Large intestine (tissue), 3 donors: Measurements from ENCODE around the gene FAM170B. TPM values are rescaled to one million over a fixed set of nuclear protein-coding genes. Genes with fewer than 3 reads are reported as not detected.

ENCODE experiments used
- DNase-seq, 2 donors: peaks; one replicate each; pipeline versions ENCODE4 v3.0.0 to v3.0.0-alpha.2; 2013
- H3K27ac ChIP-seq: one replicate; pipeline ENCODE4 v1.5.1; 2013; ENCODE audit warnings: low read length
- H3K27me3 ChIP-seq: 2 replicates; pipeline ENCODE4 v1.6.1; 2013; ENCODE audit warnings: low read length; ENCODE audit not compliant: control insufficient read depth, insufficient read depth
- H3K36me3 ChIP-seq: 2 replicates; pipeline ENCODE4 v1.6.1; 2013; ENCODE audit warnings: low read length; ENCODE audit not compliant: control insufficient read depth, insufficient read depth
- H3K4me1 ChIP-seq: one replicate; pipeline ENCODE4 v1.6.1; 2013; ENCODE audit warnings: low read length; ENCODE audit not compliant: control insufficient read depth, insufficient read depth
- H3K4me3 ChIP-seq: one replicate; pipeline ENCODE4 v1.5.1; 2013; ENCODE audit warnings: low read length
- H3K9me3 ChIP-seq: one replicate; pipeline ENCODE4 v1.6.1; 2013; ENCODE audit warnings: mild to moderate bottlenecking, low read depth, low read length, moderate library complexity; ENCODE audit not compliant: control insufficient read depth
- WGBS: methylation state at CpG from one replicate; pipeline ENCODE4 v1.1.5; 2013; ENCODE audit warnings: low lambda C conversion rate; ENCODE audit not compliant: insufficient coverage; 5-methylcytosine and 5-hydroxymethylcytosine counted together
- polyA plus RNA-seq: library from polyadenylated mRNA; unstranded; fragments of 120-200 nt; gene quantifications from one replicate; pipeline ENCODE4 v1.2.1, GENCODE V29; 2013

FAM170B gene
- polyA plus RNA-seq, 1 donor = not detected

DNA sequence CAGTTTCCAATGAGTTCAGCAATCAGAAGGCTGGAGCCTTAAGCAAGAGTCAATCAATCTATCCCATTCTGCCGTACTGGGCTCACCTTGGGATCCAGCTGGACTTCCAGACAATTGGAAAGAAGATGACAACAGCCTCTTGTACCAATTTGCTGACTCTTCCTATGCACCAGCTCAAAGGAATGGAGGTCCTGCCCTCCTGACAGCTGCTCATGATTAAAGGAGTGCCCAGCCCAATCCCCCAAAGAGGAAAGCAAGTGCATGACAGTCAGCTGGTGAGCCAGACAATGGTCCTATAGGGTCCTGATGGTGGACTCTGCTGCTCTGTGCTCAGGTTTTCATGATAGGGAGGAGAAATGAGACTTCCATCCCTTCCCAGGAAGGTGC, 43.6 kb downstream of the FAM170B start:
- no peak overlapping the region for H3K4me3 ChIP-seq
- H3K9me3 ChIP-seq = peaks cover 5% of the 10 kb centered on the region
- no CpG with 5 or more reads among the region's 1 CpG for WGBS
- no peaks in the 10 kb centered on the region for H3K4me1 ChIP-seq
- H3K36me3 ChIP-seq = no peaks in the 10 kb centered on the region
- H3K27me3 ChIP-seq = no peaks in the 10 kb centered on the region
- DNase-seq = no peak
- H3K27ac ChIP-seq = no peak overlapping the region

DNA sequence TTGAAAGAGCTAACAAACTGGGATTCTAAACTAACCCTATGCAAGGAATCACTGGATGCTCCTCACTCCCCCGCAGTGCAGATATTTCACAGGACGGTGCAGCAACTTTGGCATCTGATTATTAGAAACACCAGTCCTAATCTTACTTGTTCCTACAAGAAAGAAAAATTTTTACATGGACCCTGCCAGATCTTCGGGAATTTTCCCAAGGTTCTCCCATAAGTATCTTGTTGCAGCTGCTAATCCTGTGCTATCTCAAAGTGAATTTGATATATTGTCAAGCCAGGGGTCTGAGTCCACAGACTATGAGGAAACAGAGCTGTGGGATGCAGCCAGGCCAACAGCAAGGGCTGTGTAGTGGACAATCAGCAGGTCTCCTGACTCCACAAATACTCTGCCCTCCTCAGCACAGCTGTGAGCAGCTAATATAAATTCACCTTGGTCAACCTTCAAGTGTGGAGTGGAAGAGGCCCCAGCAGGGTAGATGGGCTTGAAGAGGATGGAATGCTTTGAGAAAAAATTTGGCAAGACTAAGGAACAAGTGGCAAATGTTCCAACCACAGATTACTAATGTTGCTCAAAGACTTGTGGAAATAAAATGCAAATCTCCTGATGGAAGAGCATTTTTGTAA, 44.1 kb downstream of the FAM170B start:
- WGBS = no CpG with 5 or more reads among the region's 3 CpGs
- no peak for DNase-seq
- H3K4me1 ChIP-seq = no peaks in the 10 kb centered on the region
- H3K36me3 ChIP-seq = peaks cover 4% of the 10 kb centered on the region
- no peak overlapping the region for H3K27ac ChIP-seq
- H3K27me3 ChIP-seq = no peaks in the 10 kb centered on the region
- H3K9me3 ChIP-seq = peaks cover 5% of the 10 kb centered on the region
- no peak overlapping the region for H3K4me3 ChIP-seq

DNA sequence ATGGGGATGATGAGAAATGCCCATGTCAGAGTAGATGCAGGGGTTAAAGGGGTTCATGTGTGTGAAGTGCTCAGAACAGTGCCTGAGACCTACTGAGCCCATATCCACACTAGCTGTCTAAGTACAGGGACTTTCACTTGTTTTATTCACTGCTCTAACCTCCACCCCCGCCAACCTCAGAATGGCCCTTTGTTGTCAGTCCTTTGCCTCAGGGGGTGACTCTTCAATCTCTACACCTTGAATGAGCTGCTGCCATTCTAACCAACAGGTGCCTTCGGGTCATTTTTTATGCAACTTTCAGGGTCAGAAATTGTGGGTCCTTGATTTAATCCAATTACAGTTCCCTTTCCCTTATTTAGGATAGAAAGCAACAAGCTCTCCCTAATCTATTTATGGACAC, 44.7 kb downstream of the FAM170B start:
- Histone ChIP-seq H3K4me3 (no peak overlapping the region), H3K36me3 (peaks cover 6% of the 10 kb centered on the region), H3K9me3 (peaks cover 5% of the 10 kb centered on the region), H3K4me1 (no peaks in the 10 kb centered on the region), H3K27ac (no peak overlapping the region), H3K27me3 (no peaks in the 10 kb centered on the region)
- 100% methylated on average over 1 of the region's 2 CpGs for WGBS
- DNase-seq = no peak

DNA sequence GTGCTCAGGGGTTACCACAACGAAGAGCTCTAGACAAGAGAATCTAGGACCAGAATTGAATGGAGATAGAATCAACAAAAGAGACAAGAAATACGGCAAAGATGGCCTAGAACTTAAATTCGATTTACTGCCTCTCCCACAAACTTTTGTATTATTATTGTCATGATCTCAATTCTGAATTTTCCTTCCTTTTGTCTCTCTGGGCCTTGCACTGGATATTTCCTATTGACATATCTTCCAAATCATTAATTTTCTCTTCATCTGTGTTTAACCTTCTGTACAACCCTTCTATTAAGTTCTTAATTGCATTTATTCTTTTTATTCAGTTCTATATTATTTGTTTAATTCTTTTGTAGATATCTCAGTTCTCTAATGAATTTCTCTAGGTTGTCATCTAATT, 46.9 kb downstream of the FAM170B start:
- WGBS = 100% methylated on average over 2 of the region's 3 CpGs
- no peak overlapping the region for H3K4me3 ChIP-seq
- H3K36me3 ChIP-seq = peaks cover 6% of the 10 kb centered on the region
- no peaks in the 10 kb centered on the region for H3K4me1 ChIP-seq
- H3K27ac ChIP-seq = no peak overlapping the region
- no peak for DNase-seq
- no peaks in the 10 kb centered on the region for H3K27me3 ChIP-seq
- H3K9me3 ChIP-seq = peaks cover 5% of the 10 kb centered on the region

DNA sequence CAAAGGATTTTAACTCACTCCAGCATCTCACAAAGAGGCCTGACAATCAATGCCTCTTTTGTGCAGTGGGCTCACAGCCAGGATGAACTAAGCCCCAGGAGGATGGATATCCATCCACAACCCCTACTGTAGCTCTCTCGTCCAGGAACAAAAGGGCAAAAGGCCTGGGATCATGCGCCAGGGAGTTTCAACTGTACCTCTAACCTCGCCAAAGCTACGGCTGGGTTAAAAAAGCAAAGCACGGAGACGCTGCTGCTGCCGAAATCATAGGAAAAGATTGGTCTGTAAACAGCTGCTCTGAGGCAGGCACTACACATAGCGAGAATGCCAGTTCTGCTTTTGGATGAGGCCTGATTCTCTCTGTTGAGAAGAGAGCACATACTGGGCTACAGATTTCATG, 50.6 kb downstream of the FAM170B start:
- Histone ChIP-seq H3K27ac (no peak overlapping the region), H3K9me3 (peaks cover 5% of the 10 kb centered on the region), H3K4me3 (no peak overlapping the region), H3K4me1 (peaks cover 20% of the 10 kb centered on the region), H3K27me3 (no peaks in the 10 kb centered on the region), H3K36me3 (peaks cover 6% of the 10 kb centered on the region)
- WGBS = no CpG with 5 or more reads among the region's 8 CpGs
- no peak for DNase-seq

DNA sequence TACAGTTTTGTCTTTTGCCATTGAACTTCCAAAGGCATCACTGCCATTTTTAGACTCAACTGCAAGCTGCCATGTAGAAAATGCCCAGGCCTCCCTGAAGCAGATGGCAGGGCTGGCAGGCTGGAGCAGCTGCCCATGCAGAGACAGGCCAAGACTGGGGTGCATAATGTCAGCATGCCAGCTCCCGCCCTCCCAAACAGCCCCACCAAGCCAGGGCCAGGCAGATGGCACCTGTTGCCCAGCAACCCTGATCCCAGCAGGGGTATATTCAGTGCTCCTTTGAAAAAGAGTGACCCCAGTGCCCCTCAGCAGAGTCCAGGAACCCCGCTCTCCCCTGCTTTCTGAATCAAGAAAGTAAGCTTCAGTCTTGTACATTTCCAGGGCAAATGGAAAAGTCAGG, 51.1 kb downstream of the FAM170B start:
- no peak for DNase-seq
- no CpG with 5 or more reads among the region's 2 CpGs for WGBS
- H3K27me3 ChIP-seq = no peaks in the 10 kb centered on the region
- peaks cover 6% of the 10 kb centered on the region for H3K36me3 ChIP-seq
- no peak overlapping the region for H3K4me3 ChIP-seq
- peaks cover 20% of the 10 kb centered on the region for H3K4me1 ChIP-seq
- peaks cover 5% of the 10 kb centered on the region for H3K9me3 ChIP-seq
- H3K27ac ChIP-seq = no peak overlapping the region

DNA sequence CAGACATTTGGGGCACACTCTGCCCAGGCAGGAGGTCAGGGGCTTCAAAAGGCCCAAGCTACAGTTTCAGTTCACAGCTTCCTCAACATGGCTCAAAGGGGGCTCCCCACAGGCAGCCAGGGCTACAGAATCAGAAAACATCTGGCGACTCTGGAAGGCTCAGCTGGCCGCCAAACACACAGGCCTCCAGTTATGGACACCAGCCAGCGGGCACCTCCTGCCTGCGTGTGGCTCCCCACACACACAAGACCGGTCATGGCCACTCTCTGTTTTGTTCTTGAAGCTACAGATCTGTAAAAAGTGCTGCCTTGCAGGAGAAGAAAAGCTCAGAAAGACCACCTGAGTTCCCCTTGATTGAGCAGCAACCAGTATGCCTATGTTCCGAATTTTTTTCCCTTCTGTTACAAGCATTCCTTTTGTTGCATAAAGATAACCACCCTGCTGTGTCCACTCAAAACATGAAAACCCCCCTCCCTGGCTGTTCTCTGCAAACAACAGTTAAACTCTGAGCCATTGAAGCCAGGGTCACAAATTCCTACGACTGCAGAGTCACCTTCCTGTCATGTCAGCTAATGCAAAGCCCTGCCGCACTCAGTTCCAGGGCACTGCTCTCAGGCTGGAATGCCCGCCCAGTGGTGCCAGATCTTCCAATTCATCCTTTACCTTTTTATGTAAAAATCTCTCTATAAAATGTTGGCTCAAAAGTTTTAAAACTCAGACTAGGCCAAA, 52.1 kb downstream of the FAM170B start:
- Histone ChIP-seq H3K27me3 (no peaks in the 10 kb centered on the region), H3K9me3 (peaks cover 1% of the 10 kb centered on the region), H3K4me1 (peaks cover 20% of the 10 kb centered on the region), H3K4me3 (no peak overlapping the region), H3K27ac (peak overlapping the region; percentile 67), H3K36me3 (peaks cover 6% of the 10 kb centered on the region)
- no CpG with 5 or more reads among the region's 9 CpGs for WGBS
- DNase-seq = no peak

Other genes with a start within 250 kb of the FAM170B start
- gene LRRC18, start 194.2 kb downstream of the FAM170B start, polyA plus RNA-seq = 0.24 TPM
- 10.2 TPM for gene VSTM4, start 18.5 kb downstream of the FAM170B start, polyA plus RNA-seq
- gene TMEM273, start 54.4 kb upstream of the FAM170B start, polyA plus RNA-seq = 5.5 TPM
- gene C10orf71, start 165.1 kb upstream of the FAM170B start, polyA plus RNA-seq = 0.01 TPM